ENCODE measurements around the gene PIH1D1.

- TF ChIP-seq YY1 (IDR thresholded peaks at IDR 0.05; ENCODE audit: insufficient read depth, insufficient read length) (no peak), ZNF274 (IDR thresholded peaks at IDR 0.05; ENCODE audit: low read depth, low read length) (no peak), SUZ12 (IDR thresholded peaks at IDR 0.05; ENCODE audit: extremely low read depth, insufficient read depth, insufficient read length) (no peak)
Observed at GRCh38 chr19:49463960-49464740, 12.5 kb upstream of the PIH1D1 start.

Measured in NT2/D1 (cell line).